GM18520 (cell line): ENCODE data around the gene ITGAD.

ENCODE experiments used
- ATAC-seq: cut with Tn5 transposase; IDR thresholded peaks from one replicate; pipeline ENCODE4 v1.9.1; 2021; ENCODE audit not compliant: unreplicated experiment

ITGAD gene

DNA sequence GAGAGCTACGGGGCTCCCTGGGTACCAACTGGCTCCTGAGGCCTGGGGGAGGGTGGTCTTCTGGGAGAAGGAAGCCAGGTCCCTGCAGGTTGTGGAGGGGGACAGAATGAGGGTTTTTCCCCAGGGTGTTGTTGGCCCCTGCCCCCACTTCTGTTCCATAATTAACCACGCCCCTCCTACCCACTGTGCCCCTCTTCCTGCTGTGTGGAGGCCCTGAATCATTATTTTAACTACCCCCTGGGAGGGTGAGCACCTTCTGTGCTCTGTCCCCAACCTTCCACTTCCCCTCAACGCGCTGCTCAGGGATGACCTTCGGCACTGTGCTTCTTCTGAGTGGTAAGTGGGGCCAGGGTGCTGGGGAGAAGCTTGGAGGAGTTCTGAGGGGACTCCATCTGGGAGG, at the start of gene ITGAD:
TSS of gene ITGAD (plus strand) at position 280 of the 400 bp plus-strand sequence. CDS start at position 306, 26 bp downstream.
- ATAC-seq = no peak

DNA sequence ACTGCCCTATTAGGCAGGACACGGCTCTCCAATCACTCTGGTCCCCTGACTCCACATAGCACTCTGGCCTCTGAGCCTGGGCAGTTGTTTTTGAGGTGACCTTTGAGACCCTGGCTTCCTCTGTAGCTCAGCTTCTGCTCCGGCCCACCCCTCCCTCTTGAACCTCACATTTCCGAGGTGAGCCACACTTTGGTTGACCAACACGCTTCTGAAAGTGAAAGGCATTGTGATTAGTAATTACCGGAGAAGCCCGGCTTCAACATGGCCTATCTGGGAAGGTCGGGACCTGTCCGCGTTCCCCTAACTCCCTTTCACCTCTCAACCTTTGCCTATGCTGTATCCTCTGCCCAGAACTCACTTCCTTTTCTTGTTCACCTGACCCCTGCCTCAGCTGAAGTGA, 48.4 kb upstream of the ITGAD start:
- ATAC-seq = peak; percentile 83

DNA sequence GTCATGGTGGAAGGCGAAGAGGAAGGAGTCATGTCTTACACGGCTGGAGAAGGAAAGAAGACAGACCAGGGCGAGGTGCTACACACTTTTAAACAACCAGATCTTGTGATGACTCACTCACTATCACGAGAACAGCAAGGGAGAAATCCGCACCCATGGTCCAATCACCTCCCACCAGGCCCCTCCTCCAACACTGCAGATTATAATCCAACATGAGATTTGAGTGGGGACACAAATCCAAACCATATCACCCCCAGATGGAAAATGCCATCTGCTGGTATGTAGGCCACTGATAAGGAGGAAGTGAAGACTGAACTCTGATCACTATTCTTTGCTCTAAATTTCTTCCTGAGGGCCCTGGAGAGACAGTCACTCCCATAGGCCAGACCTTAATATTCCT, 45.7 kb upstream of the ITGAD start:
- no peak for ATAC-seq

DNA sequence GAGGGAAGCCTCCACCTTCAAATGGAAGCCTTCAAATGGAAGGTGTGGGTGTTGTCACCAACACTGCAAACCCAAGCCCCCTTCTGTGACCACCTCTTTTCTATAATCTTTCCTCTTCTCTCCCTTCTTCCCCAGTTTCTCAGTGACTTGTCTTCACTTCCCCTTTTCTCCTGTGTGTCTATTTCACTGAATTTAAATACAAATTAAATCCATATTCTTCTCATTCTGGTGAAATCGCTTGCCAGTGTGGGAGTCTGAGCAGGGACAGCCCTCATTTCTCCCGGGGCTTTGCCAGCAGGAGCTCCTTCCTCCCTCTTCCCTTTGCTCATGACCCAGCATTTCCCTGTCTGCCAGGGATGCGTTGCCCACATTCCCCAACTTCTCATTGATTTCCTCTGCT, 44.6 kb upstream of the ITGAD start:
- ATAC-seq = no peak

DNA sequence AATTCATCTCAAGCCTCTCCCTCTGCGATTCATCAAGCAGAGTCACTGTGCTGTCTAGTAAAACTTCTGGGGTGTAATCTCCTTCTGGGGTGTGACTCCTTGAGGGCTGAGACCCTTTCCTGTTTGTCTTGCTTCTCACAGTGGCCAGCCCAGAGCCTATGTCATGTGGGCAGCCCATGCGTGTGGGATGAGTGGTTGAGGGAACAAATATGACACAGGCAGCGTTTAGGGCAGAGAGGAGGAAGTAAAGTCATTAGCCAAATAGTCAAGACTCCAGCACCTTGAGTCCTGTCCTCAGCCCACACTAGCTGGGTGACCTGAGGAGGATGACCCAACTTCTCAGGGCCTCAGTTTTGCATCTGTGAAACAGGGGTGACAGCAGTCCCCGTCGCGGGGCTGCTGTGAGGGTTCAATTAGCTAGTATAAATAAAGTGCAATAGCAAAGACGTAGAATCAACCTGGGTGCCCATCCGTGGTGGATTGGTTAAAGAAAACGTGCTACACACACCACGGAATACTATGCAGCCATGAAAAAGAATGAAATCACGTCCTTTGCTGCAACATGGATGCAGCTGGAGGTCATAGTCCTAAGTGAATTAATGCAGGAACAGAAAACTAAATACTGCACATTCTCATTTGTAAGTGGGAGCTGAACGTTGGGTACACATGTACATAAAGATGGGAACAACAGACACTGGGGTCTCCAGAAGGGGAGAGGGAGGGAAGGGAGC, 42.7 kb upstream of the ITGAD start:
- no peak for ATAC-seq

DNA sequence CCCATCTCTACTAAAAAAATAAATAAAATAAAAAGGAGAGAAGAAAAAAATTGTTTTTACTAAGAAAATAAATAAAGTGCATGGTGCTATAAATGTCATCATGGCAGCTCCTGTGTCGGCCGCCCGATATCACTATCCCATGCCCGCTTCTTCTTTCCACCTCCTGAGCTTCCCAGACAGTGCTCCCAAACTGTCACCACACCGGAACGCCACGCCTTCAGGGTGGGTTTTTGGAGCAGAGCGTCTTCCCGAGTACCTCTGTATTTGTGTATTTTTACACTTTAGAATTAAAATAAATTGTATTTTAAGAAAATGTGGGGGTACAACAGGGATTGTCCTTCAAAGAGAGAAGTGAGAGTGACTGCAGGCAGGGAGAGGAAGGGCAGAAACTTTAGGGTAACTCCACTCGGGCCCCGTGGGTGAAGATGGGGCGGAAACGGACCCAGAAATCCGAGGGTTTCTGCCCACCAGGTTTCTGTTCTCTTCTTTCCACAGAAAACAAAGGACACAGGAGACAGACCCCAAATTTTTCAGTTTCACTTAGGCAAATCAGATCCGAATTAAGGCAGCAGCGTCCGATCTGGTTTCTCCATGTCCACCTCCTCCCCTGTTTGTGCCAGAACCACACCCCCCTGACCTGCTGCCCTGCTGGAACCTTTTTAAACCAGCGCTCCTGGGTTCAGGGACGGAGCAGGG, 41.7 kb upstream of the ITGAD start:
- no peak for ATAC-seq

DNA sequence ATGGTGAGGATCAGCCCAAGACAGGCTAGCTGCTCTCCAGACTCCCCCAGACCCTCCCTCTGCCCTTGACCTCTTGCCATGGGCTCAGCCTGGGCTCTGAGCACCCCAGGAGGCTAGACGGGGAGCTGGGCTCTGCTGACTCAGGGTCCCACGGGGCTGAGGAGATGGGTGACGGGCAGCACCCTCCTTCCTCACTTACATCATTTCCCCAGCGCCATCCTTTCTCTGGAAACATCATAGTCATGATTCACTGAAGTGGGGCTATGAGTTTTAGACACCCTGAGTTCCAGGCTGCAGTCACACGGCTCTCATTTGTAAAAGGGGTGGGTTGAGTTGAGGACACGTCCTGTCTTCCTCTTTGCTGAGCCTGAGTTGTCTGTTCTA, 41.2 kb upstream of the ITGAD start:
- no peak for ATAC-seq

DNA sequence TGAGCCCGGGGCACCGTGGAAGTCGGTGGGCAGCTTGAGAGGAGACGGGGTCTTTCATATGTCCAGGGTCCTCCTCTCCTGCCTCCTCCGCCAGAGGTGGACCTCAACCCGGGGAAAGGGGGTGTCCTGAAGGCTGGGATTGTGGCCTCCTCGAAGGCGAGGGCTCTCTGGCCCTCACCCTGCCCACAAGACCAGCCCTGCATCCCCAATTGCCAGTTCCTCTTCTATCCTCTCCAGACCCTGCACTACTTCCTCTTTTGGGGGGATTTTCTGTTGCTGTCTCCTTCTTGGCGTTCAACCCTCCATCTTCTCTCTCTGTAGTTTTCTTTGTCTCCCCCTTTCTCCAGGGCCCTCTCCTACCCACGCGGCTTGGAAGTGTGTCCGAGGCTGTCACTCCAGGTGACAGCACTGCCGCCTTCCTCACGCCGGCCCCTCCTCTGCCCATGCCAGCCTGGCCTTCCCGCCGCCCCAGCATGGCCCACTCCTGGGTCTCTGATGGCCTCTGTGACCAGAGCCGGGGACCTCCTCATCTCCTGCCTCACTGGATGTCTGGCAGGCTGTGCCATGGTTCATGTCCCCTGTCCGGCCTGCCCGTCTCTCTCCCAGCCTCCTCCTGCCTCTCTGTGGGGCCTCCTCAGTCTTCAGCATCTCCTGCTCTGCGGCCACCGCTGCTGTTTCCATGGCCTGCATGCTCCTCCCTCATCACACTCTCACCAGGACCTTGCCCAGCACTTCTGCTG, 40.6 kb upstream of the ITGAD start:
- ATAC-seq = no peak

DNA sequence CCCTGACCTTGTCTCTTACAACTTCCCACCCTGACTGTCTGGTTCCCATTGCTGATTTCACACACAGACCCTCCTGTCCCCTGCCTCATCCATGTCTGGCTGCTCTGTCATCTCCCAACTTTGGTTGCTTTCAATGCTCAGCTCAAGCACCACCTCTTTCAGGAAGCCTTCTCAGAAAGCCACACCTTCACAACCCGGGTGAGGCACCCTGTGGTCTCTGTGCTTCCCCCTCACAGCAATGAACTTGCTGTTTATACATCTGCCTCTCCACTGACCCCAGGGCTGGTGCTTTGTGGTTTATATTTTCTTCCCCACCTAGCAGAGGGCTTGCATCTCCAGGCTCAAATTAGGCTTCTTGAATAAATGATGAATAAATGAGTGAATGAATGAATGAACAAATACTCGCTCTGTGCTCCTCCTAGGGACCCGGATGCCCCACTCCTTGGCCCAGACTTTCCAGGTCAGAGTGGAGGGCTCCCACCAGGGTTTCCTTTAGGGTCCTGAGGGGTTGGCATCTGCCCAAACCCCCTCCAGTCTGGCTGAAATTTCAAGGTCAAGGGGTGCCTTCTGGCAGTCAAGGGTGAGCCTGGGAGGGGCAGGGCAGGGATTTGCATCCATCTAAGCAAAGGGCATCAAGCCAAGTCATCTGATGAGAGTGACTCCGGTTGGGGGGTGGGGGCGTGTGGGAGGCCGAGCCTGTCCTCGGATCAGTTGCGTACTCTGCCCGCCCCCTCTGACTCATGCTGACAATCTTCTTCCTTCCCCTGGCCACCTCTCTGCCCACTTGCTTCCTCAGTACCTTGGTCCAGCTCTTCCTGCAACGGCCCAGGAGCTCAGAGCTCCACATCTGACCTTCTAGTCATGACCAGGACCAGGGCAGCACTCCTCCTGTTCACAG, 38.5 kb upstream of the ITGAD start, which contains the start of gene ITGAX:
TSS of gene ITGAX (plus strand) at position 783 of the 898 bp plus-strand sequence. CDS start at position 862, 79 bp downstream.
- ATAC-seq = peak; percentile 77

DNA sequence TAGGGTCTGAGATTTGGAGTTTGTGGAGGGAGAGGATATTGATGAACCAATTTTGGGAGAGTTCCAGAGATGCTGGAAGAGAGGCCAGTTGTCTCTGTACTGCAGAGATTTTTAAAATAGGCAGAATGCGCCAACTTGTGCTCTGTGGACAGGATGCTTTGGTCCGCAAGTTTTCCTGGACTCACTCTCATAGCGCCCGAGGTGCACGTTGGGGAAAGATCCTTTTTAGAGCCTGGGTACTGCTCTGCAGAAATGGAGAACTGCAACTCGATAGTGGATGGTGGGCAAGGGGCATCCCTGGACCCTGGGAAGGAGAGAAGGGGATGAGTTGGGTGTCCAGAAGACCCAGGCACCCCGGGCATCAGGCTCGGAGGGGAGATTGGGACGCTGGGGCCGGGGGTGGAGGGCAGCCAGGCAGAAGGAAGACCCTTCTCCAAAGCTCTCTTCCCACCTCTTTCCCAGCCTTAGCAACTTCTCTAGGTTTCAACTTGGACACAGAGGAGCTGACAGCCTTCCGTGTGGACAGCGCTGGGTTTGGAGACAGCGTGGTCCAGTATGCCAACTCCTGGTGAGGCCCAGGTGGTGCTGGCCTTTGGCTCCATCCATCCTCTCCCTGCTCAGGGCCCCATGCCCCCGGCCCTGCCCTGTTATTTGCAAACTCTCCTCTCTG, 37.6 kb upstream of the ITGAD start:
- no peak for ATAC-seq

DNA sequence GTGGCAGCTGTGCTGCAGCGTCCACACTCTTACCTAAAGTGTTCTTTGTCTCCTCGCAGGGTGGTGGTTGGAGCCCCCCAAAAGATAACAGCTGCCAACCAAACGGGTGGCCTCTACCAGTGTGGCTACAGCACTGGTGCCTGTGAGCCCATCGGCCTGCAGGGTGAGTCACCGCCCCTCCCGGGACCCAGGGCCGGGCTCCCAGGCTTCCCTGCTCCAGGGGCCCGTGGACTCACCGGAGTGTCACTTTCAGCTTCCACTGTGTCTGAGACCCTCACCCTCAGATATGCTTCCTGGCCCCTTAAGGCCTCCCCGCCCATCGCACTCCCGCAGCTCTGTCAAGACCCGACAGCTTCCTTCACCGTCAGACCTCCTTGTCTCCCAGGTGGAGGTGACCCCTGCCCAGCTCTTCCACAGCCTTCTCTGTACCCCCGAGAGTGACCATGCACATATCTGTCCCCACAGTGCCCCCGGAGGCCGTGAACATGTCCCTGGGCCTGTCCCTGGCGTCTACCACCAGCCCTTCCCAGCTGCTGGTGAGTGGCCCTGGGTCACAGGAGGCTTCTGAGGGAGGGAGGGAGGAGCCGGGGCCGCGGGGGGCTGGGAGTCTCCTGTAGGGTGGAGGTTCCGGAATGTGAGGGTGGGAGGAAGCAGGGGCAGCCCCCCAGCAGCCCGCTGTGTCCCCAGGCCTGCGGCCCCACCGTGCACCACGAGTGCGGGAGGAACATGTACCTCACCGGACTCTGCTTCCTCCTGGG, 36.4 kb upstream of the ITGAD start:
- ATAC-seq = no peak

DNA sequence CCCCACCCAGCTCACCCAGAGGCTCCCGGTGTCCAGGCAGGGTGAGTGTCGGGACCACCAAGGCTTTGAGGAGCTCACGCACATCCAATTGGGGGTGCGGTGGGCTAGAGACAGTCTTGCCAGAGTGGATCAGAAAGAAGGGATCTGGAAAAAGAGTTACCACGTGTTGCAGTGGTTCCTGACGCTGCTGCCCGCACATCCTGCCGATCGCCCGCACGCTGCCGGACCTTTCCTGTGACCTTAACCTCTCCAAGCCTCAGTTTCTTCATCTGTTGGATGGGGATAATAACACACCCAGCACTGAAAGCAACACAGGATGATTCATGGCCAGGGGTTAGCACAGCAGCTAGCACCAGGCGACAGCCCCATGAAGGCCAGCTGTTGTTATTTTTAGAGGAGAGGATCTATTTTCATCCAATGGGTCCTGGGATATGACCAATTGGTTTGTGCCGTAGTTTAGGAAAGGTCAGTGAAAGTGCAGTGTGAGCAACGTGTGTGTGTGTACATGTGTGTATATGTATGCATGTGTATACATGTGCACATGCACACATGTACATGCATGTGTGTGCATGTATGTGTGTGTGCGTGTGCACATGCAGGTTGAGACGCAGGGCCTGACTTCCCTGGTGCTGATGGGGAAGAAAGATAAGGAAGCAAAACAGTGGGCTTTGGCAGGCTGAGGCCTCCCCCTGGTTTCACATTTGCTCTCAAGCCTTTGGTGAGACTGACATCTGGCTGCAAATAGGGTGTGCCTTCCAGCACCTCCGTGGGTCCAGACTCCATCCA, 35.6 kb upstream of the ITGAD start:
- ATAC-seq = no peak

DNA sequence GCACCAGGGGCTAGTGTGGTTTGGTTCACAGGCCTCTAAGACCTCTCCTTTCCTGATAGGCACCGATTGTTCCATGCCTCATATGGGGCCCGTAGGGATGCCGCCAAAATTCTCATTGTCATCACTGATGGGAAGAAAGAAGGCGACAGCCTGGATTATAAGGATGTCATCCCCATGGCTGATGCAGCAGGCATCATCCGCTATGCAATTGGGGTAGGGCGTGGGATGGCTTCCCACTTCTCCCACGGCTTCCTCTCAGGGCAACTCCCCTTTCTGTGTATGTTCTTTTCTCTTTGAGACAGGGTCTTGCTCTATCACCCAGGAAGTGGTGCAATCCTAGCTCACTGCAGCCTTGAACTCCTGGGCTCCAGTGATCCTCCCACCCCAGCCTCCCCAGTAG, 32.9 kb upstream of the ITGAD start:
- ATAC-seq = no peak

DNA sequence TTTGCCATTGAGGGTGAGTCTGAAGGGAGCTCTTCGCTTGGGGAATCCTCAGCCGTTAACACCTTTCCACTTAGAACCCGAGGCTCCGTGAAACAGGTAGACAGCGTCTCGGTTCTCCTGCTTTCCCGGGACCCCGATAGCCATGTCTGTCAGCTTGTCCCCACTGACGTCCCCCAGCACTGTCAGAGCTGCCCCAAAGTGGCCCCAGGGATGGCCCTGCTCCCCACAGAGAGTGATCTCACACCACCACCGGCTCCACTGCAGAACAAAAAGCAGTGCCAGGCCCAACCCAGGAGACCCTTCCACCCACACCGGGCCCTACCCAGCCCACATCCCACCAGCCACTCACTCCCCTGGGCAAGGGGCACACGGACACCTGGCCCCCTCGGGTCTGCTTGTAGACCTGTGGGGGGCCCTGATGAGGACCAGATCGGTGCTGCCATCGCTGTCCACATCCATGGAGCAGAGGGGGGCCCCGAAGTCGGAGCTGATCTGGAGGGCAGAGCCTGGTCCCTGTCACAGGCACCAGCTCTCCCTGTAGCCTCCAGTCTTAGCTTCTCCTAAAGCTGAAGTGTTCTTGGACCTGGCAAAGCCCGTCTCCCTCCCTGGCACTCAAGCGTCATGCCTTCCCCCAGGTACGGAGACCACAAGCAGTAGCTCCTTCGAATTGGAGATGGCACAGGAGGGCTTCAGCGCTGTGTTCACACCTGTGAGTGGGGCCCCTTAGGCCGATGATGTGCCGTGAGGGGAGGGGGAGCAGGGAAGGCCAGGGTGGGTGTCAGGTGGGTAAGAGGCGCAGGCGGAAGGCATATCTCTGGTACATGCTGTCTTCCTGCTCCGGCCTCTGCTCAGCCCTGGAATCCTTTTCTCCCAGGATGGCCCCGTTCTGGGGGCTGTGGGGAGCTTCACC, 31.7 kb upstream of the ITGAD start:
- no peak for ATAC-seq

DNA sequence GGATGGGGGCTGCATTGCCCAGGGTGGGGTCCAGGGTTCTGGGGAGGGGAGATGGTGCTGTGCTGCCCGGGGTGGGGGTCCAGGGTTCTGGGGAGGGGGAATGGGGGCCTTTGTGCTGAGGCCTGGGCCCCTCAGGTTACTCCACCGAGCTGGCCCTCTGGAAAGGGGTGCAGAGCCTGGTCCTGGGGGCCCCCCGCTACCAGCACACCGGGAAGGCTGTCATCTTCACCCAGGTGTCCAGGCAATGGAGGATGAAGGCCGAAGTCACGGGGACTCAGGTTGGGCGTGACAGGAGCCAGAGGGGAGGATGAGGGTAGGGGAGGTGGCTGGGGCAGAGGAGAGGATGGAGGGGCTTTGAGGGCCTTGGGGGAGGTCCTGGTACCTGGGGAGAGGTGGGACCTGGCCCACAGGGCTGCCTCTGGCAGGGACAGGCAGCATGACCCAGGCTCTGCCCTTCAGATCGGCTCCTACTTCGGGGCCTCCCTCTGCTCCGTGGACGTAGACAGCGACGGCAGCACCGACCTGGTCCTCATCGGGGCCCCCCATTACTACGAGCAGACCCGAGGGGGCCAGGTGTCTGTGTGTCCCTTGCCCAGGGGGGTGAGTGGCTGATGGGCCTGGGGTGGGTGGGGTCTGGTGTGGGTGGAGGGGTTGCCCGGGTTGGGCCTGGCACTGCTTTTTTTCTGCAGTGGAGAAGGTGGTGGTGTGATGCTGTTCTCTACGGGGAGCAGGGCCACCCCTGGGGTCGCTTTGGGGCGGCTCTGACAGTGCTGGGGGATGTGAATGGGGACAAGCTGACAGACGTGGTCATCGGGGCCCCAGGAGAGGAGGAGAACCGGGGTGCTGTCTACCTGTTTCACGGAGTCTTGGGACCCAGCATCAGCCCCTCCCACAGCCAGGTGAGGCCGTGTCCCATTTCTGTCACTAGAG, 30.4 kb upstream of the ITGAD start:
- ATAC-seq = no peak

DNA sequence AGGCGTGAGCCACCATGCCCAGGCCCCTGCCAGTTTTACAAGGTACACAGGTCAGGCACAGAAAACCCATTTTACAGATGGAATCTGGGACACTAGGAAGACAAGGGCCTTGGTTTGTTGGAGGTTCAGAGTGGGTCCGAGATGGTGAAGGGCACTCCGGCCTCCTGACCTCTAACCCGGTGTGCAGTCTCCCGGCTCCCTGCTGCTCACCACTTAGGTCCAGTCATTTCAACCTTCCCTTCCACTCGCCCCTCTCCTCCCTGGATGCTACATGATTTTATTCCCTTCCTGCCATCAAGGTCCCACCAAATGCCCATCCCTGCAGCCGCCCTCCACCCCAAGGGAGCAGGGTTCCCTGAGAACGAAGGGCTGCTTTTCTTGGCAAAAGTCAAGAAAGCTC, 29.4 kb upstream of the ITGAD start:
- no peak for ATAC-seq

DNA sequence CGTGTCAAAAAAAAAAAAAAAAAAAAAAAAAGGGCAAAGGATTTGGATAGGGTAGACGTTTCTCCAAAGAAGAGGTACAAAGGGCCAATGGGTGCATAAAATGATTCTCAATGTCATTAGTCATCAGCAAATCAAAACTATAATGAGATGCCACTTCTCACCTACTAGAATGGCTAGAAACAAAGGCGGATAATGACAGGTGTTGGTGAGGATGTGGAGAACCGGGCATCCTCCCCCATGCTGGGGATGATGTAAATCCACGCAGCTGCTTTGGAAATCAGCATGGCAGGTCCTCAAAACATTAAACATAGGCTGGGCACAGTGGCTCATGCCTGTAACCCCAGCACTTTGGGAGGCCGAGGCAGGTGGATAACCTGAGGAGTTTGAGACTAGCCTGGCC, 28.7 kb upstream of the ITGAD start:
- ATAC-seq = no peak
